HepG2 (cell line): Measurements from ENCODE around the gene BCL2L11. TPM values are rescaled to one million over a fixed set of nuclear protein-coding genes. Genes with fewer than 3 reads are reported as not detected.
A peak's percentile ranks its signal among the peaks of the same experiment; 100 is the strongest.

ENCODE experiments used
- AHR ChIP-seq: IDR thresholded peaks from 2 replicates; pipeline ENCODE4 v1.6.1; 2018; ENCODE audit warnings: missing genetic modification reagents, missing compliant biosample characterization
- ARID5B ChIP-seq: IDR thresholded peaks from 2 replicates; pipeline ENCODE4 v1.4.0; 2020; ENCODE audit warnings: mild to moderate bottlenecking, missing genetic modification reagents
- JUND ChIP-seq: sonication (generic); formaldehyde crosslinking; IDR thresholded peaks from 2 replicates; pipeline ENCODE4 v1.8.0; 2022; ENCODE audit warnings: mild to moderate bottlenecking, missing genetic modification reagents
- MTA1 ChIP-seq: sonication (generic); formaldehyde crosslinking; IDR thresholded peaks from 2 replicates; pipeline ENCODE4 v1.4.0; 2020; ENCODE audit warnings: missing genetic modification reagents, mild to moderate bottlenecking, borderline replicate concordance
- MXD3 ChIP-seq: IDR thresholded peaks from 2 replicates; pipeline ENCODE4 v1.6.1; 2016; ENCODE audit warnings: mild to moderate bottlenecking, missing biosample characterization, missing genetic modification reagents
- PHF5A ChIP-seq: IDR thresholded peaks from one replicate; pipeline ENCODE4 v1.6.1; 2018; ENCODE audit warnings: low read depth, missing genetic modification reagents; ENCODE audit not compliant: unreplicated experiment
- REL ChIP-seq: sonication (generic); formaldehyde crosslinking; conservative IDR thresholded peaks from 2 replicates; pipeline ENCODE4 v1.8.0; 2022; ENCODE audit warnings: mild to moderate bottlenecking, missing genetic modification reagents, moderate library complexity
- SPEN ChIP-seq: sonication (generic); formaldehyde crosslinking; IDR thresholded peaks from 2 replicates; pipeline ENCODE4 v1.5.1; 2020; ENCODE audit warnings: low read depth, mild to moderate bottlenecking, missing genetic modification reagents
- ZBTB40 ChIP-seq, 2 experiments: fragments of 450-650 bp in 1 of 2; sonication (generic) in 1 of 2; formaldehyde crosslinking in 1 of 2; IDR thresholded peaks; 2 replicates each; pipeline versions ENCODE4 v1.6.1 to v1.8.0; 2016 to 2022; ENCODE audit warnings: antibody characterized with exemption in 1 of 2, mild to moderate bottlenecking in 1 of 2, missing genetic modification reagents in 1 of 2
- ZSCAN20 ChIP-seq: sonication (generic); formaldehyde crosslinking; IDR thresholded peaks from 2 replicates; pipeline ENCODE4 v1.4.0; 2020; ENCODE audit warnings: missing genetic modification reagents, mild to moderate bottlenecking, borderline replicate concordance
- ZXDC ChIP-seq: sonication (generic); formaldehyde crosslinking; IDR thresholded peaks from 2 replicates; pipeline ENCODE4 v1.5.0; 2020; ENCODE audit warnings: mild to moderate bottlenecking, missing genetic modification reagents
- polyA plus RNA-seq, 8 experiments: library from polyadenylated mRNA; depleted of rRNA in 3 of 8; stranded (reverse) in 7 of 8; unstranded in 1 of 8; fragments of >200 nt; fragmentation: Illumina TruSeq in 4 of 8; extraction: Trizol in 4 of 8; gene quantifications; 2 replicates each; pipeline versions ENCODE4 v1.2.1 to v1.2.3, GENCODE V29; 2011 to 2016; ENCODE audit warnings: low read depth in 4 of 8, missing spikeins in 1 of 8, mixed read lengths in 1 of 8; ENCODE audit not compliant: insufficient read depth in 1 of 8
- total RNA-seq, 5 experiments: library from RNA; depleted of rRNA; stranded (reverse); fragments of >200 nt; fragmentation: Illumina TruSeq; extraction: Trizol; gene quantifications; 2 replicates each; pipeline ENCODE4 v1.2.3, GENCODE V29; 2016; ENCODE audit warnings: low read depth in 1 of 5

Gene BCL2L11
- total and polyA plus RNA-seq, 2 of the 13 experiments (the other 11 are each of a cell fraction or from before 2014, with no cell fraction given), result 6.1 to 9.7 TPM

GRCh38 chr2:111122631-111123421 is 2.1 kb downstream of the BCL2L11 start (continued):
- no peak for TF ChIP-seq ZBTB40 (IDR thresholded peaks at IDR 0.05)
- TF ChIP-seq ZBTB40 (CRISPR knock-in tag; IDR thresholded peaks at IDR 0.05), result no peak
- no peak for TF ChIP-seq JUND
- peak; percentile 76 for TF ChIP-seq MXD3 (CRISPR knock-in tag)
- no peak for TF ChIP-seq ZXDC (CRISPR knock-in tag)
- TF ChIP-seq MTA1, result peak; percentile 63; the same call in 1 of the 2 replicates
- TF ChIP-seq ZSCAN20 (CRISPR knock-in tag), result peak; percentile 27
- TF ChIP-seq PHF5A (CRISPR knock-in tag), result no peak
- TF ChIP-seq AHR (CRISPR knock-in tag), result 0 out of 2 replicates have a peak, but pooled peaks have one; percentile 19
- TF ChIP-seq REL (CRISPR knock-in tag), result no peak
- TF ChIP-seq SPEN (CRISPR knock-in tag), result peak; percentile 20; the same call in 1 of the 2 replicates
- TF ChIP-seq ARID5B (CRISPR knock-in tag), result no peak; the same call in 1 of the 2 replicates
